ENCODE measurements around the gene STPG3. TPM values are rescaled to one million over a fixed set of nuclear protein-coding genes. Genes with fewer than 3 reads are reported as not detected.

STPG3 gene
- total and polyA plus RNA-seq, 9 of the 15 experiments (the other 6 are each of a cell fraction or from before 2014, with no cell fraction given): not detected

DNA sequence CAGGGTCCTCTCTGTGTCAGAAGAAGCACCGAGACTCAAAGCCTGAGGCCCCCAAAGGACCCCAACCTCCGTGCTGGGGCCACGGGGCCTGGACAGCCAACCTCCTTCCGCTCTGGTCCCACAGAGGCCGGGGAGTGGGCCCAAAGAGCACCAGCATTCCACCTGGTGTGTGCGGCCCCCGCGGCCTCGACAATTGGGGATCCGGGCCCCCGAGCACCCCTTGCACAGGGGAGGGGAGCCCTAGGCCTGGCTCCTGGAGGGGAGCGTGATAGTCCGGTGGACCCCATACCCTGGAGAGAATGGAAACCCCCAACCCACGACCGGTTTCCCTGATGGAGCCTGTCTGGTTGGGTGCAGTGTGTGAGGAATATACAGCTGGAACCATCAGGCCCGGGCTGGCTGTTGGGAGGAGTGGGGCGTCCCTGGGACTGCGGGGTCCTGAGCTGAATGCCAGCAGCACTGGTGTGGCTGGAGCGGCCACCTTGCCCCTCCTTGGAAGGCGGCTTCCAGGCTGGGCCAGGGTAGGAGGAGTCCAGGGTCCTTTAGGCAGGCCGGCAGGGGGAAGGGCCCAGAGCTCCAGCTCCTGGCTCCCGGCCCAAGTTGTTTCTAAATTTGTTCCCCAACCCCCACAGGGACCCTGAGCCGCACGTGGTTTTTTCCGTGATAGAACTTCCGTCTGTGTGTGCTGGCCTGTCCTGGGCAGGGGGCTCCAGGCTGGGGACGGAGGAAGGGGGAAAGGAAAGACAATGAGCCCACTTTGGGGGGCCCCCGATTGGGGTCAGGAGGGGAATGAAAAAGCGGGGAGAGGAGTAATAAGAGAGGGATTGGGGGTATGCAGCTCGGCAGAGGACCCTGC lies 25.6 kb downstream of the STPG3 start (continued):
- no peak for TF ChIP-seq ZNF174 (CRISPR knock-in tag; IDR thresholded peaks at IDR 0.05)
- TF ChIP-seq, protein P1, sequence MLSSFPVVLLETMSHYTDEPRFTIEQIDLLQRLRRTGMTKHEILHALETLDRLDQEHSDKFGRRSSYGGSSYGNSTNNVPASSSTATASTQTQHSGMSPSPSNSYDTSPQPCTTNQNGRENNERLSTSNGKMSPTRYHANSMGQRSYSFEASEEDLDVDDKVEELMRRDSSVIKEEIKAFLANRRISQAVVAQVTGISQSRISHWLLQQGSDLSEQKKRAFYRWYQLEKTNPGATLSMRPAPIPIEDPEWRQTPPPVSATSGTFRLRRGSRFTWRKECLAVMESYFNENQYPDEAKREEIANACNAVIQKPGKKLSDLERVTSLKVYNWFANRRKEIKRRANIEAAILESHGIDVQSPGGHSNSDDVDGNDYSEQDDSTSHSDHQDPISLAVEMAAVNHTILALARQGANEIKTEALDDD (IDR thresholded peaks at IDR 0.05): no peak
- TF ChIP-seq SRF (CRISPR knock-in tag; IDR thresholded peaks at IDR 0.05): no peak
- TF ChIP-seq, protein P2, sequence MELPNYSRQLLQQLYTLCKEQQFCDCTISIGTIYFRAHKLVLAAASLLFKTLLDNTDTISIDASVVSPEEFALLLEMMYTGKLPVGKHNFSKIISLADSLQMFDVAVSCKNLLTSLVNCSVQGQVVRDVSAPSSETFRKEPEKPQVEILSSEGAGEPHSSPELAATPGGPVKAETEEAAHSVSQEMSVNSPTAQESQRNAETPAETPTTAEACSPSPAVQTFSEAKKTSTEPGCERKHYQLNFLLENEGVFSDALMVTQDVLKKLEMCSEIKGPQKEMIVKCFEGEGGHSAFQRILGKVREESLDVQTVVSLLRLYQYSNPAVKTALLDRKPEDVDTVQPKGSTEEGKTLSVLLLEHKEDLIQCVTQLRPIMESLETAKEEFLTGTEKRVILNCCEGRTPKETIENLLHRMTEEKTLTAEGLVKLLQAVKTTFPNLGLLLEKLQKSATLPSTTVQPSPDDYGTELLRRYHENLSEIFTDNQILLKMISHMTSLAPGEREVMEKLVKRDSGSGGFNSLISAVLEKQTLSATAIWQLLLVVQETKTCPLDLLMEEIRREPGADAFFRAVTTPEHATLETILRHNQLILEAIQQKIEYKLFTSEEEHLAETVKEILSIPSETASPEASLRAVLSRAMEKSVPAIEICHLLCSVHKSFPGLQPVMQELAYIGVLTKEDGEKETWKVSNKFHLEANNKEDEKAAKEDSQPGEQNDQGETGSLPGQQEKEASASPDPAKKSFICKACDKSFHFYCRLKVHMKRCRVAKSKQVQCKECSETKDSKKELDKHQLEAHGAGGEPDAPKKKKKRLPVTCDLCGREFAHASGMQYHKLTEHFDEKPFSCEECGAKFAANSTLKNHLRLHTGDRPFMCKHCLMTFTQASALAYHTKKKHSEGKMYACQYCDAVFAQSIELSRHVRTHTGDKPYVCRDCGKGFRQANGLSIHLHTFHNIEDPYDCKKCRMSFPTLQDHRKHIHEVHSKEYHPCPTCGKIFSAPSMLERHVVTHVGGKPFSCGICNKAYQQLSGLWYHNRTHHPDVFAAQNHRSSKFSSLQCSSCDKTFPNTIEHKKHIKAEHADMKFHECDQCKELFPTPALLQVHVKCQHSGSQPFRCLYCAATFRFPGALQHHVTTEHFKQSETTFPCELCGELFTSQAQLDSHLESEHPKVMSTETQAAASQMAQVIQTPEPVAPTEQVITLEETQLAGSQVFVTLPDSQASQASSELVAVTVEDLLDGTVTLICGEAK (IDR thresholded peaks at IDR 0.05): no peak
- TF ChIP-seq, protein P2 (CRISPR knock-in tag; IDR thresholded peaks at IDR 0.05): no peak
- no peak for TF ChIP-seq C11orf30 (IDR thresholded peaks at IDR 0.05; ENCODE audit: low read depth)
- no peak for TF ChIP-seq HMGN3 (IDR thresholded peaks at IDR 0.05; ENCODE audit: borderline replicate concordance, extremely low read depth, insufficient read length, low read depth, low read length)
- TF ChIP-seq, protein P3, sequence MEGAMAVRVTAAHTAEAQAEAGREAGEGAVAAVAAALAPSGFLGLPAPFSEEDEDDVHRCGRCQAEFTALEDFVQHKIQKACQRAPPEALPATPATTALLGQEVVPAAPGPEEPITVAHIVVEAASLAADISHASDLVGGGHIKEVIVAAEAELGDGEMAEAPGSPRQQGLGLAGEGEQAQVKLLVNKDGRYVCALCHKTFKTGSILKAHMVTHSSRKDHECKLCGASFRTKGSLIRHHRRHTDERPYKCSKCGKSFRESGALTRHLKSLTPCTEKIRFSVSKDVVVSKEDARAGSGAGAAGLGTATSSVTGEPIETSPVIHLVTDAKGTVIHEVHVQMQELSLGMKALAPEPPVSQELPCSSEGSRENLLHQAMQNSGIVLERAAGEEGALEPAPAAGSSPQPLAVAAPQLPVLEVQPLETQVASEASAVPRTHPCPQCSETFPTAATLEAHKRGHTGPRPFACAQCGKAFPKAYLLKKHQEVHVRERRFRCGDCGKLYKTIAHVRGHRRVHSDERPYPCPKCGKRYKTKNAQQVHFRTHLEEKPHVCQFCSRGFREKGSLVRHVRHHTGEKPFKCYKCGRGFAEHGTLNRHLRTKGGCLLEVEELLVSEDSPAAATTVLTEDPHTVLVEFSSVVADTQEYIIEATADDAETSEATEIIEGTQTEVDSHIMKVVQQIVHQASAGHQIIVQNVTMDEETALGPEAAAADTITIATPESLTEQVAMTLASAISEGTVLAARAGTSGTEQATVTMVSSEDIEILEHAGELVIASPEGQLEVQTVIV (CRISPR knock-in tag; IDR thresholded peaks at IDR 0.05; ENCODE audit: borderline replicate concordance): no peak
- TF ChIP-seq ESRRB (CRISPR knock-in tag; IDR thresholded peaks at IDR 0.05; ENCODE audit: borderline replicate concordance): no peak
- TF ChIP-seq, protein P4, sequence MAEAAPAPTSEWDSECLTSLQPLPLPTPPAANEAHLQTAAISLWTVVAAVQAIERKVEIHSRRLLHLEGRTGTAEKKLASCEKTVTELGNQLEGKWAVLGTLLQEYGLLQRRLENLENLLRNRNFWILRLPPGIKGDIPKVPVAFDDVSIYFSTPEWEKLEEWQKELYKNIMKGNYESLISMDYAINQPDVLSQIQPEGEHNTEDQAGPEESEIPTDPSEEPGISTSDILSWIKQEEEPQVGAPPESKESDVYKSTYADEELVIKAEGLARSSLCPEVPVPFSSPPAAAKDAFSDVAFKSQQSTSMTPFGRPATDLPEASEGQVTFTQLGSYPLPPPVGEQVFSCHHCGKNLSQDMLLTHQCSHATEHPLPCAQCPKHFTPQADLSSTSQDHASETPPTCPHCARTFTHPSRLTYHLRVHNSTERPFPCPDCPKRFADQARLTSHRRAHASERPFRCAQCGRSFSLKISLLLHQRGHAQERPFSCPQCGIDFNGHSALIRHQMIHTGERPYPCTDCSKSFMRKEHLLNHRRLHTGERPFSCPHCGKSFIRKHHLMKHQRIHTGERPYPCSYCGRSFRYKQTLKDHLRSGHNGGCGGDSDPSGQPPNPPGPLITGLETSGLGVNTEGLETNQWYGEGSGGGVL (CRISPR knock-in tag; IDR thresholded peaks at IDR 0.05): no peak
- no peak for TF ChIP-seq NCOA4 (IDR thresholded peaks at IDR 0.05; ENCODE audit: partially characterized antibody)
- TF ChIP-seq CBX1 (IDR thresholded peaks at IDR 0.05; ENCODE audit: low read depth): 0 out of 2 replicates have a peak, but pooled peaks have one; percentile 9
